Measurements from ENCODE around the gene COL24A1.

GRCh38 chr1:85984636-85985035 is 171.9 kb downstream of the COL24A1 start:
- no peak for TF ChIP-seq CTCF (IDR thresholded peaks at IDR 0.05; ENCODE audit: extremely low read depth in 1 of 2, insufficient read depth in 1 of 2, low read depth in 1 of 2, low read length in 2 of 2)
- TF ChIP-seq POLR2A (IDR thresholded peaks at IDR 0.05; ENCODE audit: low read depth, low read length) = no peak
- TF ChIP-seq EZH2 (IDR thresholded peaks at IDR 0.05; ENCODE audit: borderline replicate concordance, low read depth, low read length, severe bottlenecking) = no peak
- TF ChIP-seq POLR2AphosphoS5 (IDR thresholded peaks at IDR 0.05; ENCODE audit: insufficient read depth, low read depth, low read length) = no peak

Data from endothelial cell of umbilical vein (primary cell).